ENCODE results near the gene MYO1A.

- TF ChIP-seq, protein P1, sequence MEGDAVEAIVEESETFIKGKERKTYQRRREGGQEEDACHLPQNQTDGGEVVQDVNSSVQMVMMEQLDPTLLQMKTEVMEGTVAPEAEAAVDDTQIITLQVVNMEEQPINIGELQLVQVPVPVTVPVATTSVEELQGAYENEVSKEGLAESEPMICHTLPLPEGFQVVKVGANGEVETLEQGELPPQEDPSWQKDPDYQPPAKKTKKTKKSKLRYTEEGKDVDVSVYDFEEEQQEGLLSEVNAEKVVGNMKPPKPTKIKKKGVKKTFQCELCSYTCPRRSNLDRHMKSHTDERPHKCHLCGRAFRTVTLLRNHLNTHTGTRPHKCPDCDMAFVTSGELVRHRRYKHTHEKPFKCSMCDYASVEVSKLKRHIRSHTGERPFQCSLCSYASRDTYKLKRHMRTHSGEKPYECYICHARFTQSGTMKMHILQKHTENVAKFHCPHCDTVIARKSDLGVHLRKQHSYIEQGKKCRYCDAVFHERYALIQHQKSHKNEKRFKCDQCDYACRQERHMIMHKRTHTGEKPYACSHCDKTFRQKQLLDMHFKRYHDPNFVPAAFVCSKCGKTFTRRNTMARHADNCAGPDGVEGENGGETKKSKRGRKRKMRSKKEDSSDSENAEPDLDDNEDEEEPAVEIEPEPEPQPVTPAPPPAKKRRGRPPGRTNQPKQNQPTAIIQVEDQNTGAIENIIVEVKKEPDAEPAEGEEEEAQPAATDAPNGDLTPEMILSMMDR (tag by site-specific recombination; IDR thresholded peaks at IDR 0.05) = no peak
- TF ChIP-seq ZNF202 (tag by site-specific recombination; IDR thresholded peaks at IDR 0.05; ENCODE audit: borderline replicate concordance) (no peak), ZNF610 (tag by site-specific recombination; IDR thresholded peaks at IDR 0.05; ENCODE audit: borderline replicate concordance) (no peak), ZBTB44 (tag by site-specific recombination; IDR thresholded peaks at IDR 0.05) (no peak), ZNF221 (tag by site-specific recombination; IDR thresholded peaks at IDR 0.05; ENCODE audit: borderline replicate concordance) (no peak), ZBTB20 (tag by site-specific recombination; IDR thresholded peaks at IDR 0.05) (no peak)
Measured at GRCh38 chr12:57058454-57058853, 8.5 kb upstream of the MYO1A start.

Measured in HEK293 (cell line).